ENCODE results near the gene GCN1. TPM values are rescaled to one million over a fixed set of nuclear protein-coding genes. Genes with fewer than 3 reads are reported as not detected.

Gene GCN1
- total RNA-seq, 1 experiment from 2014 or later, result 88.6 TPM

DNA sequence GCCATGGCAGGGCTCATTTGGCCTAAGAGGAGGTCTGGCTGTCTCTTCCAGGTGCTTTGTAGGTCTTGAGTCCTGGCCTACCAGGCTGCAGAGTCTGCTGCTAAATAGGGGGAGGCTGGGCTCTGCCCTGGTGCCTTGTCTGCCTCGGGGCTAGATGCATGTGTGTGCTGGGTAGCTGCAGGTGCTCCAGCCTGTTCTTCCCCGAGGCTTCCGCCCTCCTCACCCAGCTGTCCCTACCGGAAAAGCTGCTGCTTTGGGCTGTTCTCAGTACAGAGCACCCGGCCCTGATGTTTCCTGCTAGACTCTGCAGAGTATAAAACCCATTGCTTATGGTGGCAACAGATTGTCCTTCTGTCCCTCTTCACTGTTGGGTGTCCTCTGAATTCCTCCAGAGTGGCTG is 115.6 kb downstream of the GCN1 start:
- DNase-seq (ENCODE audit: extremely low read depth, low read depth), result no peak

DNA sequence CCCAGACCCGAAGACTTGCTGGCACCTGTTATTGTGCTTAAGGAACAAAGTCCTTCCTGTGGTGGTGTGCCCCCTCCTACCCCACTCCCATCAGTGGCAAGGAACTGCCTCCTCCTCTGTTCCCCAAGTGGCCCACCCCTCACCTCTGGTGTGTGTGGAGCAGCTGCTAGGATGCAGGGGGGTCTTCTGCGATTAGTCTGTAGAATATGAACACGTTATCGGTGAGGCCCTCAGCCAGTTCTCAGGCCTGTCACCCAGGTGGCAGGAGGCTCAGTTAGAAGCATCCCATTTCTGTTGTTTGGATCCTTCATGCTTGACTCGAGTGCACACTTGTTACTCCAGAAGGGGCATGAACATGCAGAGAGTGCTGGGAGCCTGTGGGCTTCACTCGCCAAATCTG is 117.3 kb downstream of the GCN1 start:
- DNase-seq (ENCODE audit: extremely low read depth, low read depth), result no peak

Small RNAs within 50 kb of the gene (small RNA-seq; reads per million reads assigned to genes)
- gene MIR4498, result 0 reads per million in 2 experiments

Other genes with a start within 250 kb of the GCN1 start
- gene BICDL1, start 205.5 kb downstream of the GCN1 start, total RNA-seq (2014; rRNA removed; shearing (Covaris generic)), result 3.2 and 4.2 TPM in 2 replicates
- gene RAB35, start 78.0 kb downstream of the GCN1 start, total RNA-seq (2014; rRNA removed; shearing (Covaris generic)), result 35.2 and 35.9 TPM in 2 replicates
- gene RPLP0, start 6.4 kb upstream of the GCN1 start, total RNA-seq (2014; rRNA removed; shearing (Covaris generic)), result 5,894 and 6,669 TPM in 2 replicates
- 40.1 and 46.9 TPM in 2 replicates for gene PXN, start 71.0 kb upstream of the GCN1 start, total RNA-seq (2014; rRNA removed; shearing (Covaris generic))
- not detected in 2 replicates for gene RNU4-2, start 97.2 kb upstream of the GCN1 start, total RNA-seq (2014; rRNA removed; shearing (Covaris generic))
- under 0.01 TPM in 1 of 2 replicates, not detected in the other for gene RNU4-1, start 98.5 kb upstream of the GCN1 start, total RNA-seq (2014; rRNA removed; shearing (Covaris generic))
- 0.97 and 1.7 TPM in 2 replicates for gene SIRT4, start 107.6 kb upstream of the GCN1 start, total RNA-seq (2014; rRNA removed; shearing (Covaris generic))
- not detected in 2 replicates for gene PLA2G1B, start 133.1 kb upstream of the GCN1 start, total RNA-seq (2014; rRNA removed; shearing (Covaris generic))
- 0.17 TPM in 2 replicates for gene MSI1, start 174.4 kb upstream of the GCN1 start, total RNA-seq (2014; rRNA removed; shearing (Covaris generic))
- 847 and 1,113 TPM in 2 replicates for gene COX6A1, start 243.4 kb upstream of the GCN1 start, total RNA-seq (2014; rRNA removed; shearing (Covaris generic))

Measured in NCI-H460 (cell line).